ENCODE data around the gene TCAF1. TPM values are rescaled to one million over a fixed set of nuclear protein-coding genes. Genes with fewer than 3 reads are reported as not detected.
A peak's percentile ranks its signal among the peaks of the same experiment; 100 is the strongest.

The TCAF1 gene
- total and polyA plus RNA-seq, 7 donors = 4.3 to 107 (median 19.5) TPM

DNA sequence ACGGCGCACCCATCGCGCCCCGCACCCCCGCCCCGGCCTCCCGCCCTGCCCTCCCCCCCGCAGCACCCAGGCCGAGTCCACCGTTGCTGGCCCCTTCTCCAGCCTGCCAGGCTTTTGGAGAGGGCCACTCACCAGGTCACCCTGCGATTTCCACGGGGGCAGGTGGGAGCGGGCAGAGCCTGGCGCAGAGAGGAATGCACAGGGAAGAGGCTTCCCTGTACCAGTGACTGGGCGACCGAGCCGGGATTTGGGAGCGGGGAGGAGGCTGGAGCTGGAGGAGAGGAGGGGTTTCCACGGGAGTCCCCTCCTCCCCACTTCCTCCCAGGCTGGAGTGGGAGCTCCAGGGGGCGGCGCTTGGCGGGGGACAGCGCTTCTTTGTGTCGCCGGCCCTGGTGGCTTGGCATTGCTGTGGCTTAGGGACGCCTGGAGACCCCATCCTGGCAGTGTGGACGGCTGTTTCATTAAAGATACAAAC, 19.3 kb downstream of the TCAF1 start:
- no peaks in the 10 kb centered on the region for H3K9me3 ChIP-seq
- peak; percentile 57 to 75 (median 71) for ATAC-seq
- WGBS, 3 donors = 1% methylated on average over 27 to 28 of the region's 28 CpGs
- peak overlapping the region; percentile 61 for H3K27ac ChIP-seq
- intact Hi-C loops (cut with DNase I) = no loop called here
- TF ChIP-seq, protein P1, sequence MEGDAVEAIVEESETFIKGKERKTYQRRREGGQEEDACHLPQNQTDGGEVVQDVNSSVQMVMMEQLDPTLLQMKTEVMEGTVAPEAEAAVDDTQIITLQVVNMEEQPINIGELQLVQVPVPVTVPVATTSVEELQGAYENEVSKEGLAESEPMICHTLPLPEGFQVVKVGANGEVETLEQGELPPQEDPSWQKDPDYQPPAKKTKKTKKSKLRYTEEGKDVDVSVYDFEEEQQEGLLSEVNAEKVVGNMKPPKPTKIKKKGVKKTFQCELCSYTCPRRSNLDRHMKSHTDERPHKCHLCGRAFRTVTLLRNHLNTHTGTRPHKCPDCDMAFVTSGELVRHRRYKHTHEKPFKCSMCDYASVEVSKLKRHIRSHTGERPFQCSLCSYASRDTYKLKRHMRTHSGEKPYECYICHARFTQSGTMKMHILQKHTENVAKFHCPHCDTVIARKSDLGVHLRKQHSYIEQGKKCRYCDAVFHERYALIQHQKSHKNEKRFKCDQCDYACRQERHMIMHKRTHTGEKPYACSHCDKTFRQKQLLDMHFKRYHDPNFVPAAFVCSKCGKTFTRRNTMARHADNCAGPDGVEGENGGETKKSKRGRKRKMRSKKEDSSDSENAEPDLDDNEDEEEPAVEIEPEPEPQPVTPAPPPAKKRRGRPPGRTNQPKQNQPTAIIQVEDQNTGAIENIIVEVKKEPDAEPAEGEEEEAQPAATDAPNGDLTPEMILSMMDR (IDR thresholded peaks at IDR 0.05) = no peak
- peak; percentile 76 to 85 for DNase-seq
- H3K4me1 ChIP-seq = peaks cover 4% of the 10 kb centered on the region
- H3K27me3 ChIP-seq (ENCODE audit: insufficient read depth in 3 of 3, low read length in 2 of 3) = peaks cover 0 to 6% (median 5%) of the 10 kb centered on the region in 3 donors
- no peaks in the 10 kb centered on the region for H3K36me3 ChIP-seq (ENCODE audit: insufficient read depth in 1 of 2, low read depth in 1 of 2)
- H3K4me3 ChIP-seq = peak overlapping the region; percentile 69

DNA sequence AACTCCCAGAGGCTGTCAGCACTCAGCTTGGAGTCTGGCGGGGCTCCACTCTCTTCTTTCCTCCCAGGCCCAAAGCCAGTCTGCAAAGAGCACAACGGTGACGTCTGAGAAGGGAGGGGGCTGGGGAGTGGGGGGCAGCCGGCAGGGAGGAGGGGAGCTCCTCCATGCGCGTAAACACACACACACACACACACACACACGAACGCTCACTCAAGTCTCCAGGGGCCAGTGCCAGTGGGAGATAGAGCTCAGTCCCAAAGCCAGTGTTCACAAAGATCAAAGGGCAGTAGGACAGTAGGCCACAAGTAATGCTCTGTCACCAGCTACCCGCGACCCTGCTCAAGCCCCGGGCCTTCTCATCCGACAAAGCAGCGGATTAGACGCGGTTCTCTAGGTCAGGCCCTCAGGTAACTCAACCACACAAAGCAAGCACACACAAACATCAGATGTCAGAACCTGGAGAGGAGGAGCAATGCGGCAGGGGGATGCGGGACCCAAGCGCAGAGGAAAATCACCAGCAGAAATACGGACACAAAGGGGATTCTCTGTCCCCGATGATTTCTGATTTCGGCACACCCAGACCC, 19.9 kb downstream of the TCAF1 start:
- Histone ChIP-seq H3K4me3 (peak overlapping the region; percentile 69), H3K27ac (peak overlapping the region; percentile 61), H3K4me1 (peaks cover 4% of the 10 kb centered on the region), H3K9me3 (no peaks in the 10 kb centered on the region), H3K36me3 (ENCODE audit: insufficient read depth in 1 of 2, low read depth in 1 of 2) (no peaks in the 10 kb centered on the region), H3K27me3 (ENCODE audit: insufficient read depth in 3 of 3, low read length in 2 of 3) (peaks cover 0 to 6% (median 5%) of the 10 kb centered on the region in 3 donors)
- DNase-seq (peak; percentile 74), ATAC-seq (peak; percentile 48 to 93 (median 79))
- intact Hi-C loops (cut with DNase I) = no loop called here
- TF ChIP-seq, protein P1 (IDR thresholded peaks at IDR 0.05) = no peak
- WGBS, 3 donors = 1 to 3% (median 1%) methylated on average over 19 to 21 of the region's 21 CpGs

DNA sequence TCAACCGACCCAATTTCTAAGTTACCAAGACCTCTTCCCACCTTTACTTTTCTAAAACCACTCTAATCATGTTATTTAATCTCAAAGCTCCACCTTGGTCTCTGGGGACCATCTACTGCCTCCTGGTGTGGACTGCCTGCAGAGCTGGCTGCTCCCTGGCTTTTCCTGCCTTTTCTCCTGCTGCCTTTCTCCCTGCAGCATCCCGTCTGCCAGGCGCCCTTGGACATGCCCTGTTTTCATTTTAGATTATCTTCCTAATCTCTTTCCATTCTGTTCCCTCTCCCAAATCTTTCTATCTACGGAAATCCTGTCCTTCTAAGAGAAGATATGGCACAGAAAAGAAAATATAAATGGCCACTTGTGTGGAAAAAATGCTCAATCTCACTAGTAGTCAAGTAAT, 23.1 kb downstream of the TCAF1 start:
- no peak overlapping the region for H3K4me3 ChIP-seq
- peaks cover 0 to 17% of the 10 kb centered on the region in 2 donors for H3K36me3 ChIP-seq (ENCODE audit: insufficient read depth in 1 of 2, low read depth in 1 of 2)
- H3K9me3 ChIP-seq = no peaks in the 10 kb centered on the region
- TF ChIP-seq, protein P1 (IDR thresholded peaks at IDR 0.05) = no peak
- no peak for ATAC-seq
- peaks cover 0 to 3% (median 0%) of the 10 kb centered on the region in 3 donors for H3K27me3 ChIP-seq (ENCODE audit: insufficient read depth in 3 of 3, low read length in 2 of 3)
- 58 to 79% (median 63%) methylated on average over 4 of the region's 4 CpGs for WGBS, 3 donors
- no peak for DNase-seq
- H3K4me1 ChIP-seq = no peaks in the 10 kb centered on the region
- no peak overlapping the region for H3K27ac ChIP-seq
- intact Hi-C loops (cut with DNase I) = no loop called here

DNA sequence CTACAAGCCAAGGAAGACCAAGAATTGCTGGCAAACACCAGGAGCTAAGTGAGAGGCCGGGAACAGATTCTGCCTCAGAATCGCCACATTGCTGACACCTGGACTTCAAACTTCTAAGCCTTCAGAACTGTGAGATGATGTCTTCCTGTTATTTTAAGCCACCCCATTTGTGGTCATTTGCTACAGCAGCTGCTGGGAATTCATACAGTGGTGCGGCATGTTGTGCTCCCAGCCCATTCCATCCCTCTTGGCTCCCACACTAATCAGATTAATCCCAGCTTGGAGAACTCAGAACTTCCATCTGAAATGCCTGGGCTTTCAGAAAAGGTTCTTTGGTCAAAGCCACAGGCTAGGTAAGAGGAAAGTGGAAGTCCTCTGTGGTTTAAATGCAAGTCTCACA, 24.9 kb downstream of the TCAF1 start:
- 53 to 82% (median 61%) methylated on average over 3 of the region's 3 CpGs for WGBS, 3 donors
- H3K27ac ChIP-seq = no peak overlapping the region
- DNase-seq = no peak

More for the DNA sequence above, 24.9 kb downstream of the TCAF1 start:
- TF ChIP-seq, protein P1 (IDR thresholded peaks at IDR 0.05) = no peak
- Histone ChIP-seq H3K4me1 (no peaks in the 10 kb centered on the region), H3K36me3 (ENCODE audit: insufficient read depth in 1 of 2, low read depth in 1 of 2) (peaks cover 0 to 17% of the 10 kb centered on the region in 2 donors), H3K27me3 (ENCODE audit: insufficient read depth in 3 of 3, low read length in 2 of 3) (no peaks in the 10 kb centered on the region), H3K4me3 (no peak overlapping the region), H3K9me3 (no peaks in the 10 kb centered on the region)
- intact Hi-C loops (cut with DNase I) = no loop called here
- peak in 1 of 4 donors; percentile 11 for ATAC-seq

Measured in psoas muscle (tissue), 8 donors.